ENCODE measurements around the gene OR10R2. TPM values are rescaled to one million over a fixed set of nuclear protein-coding genes. Genes with fewer than 3 reads are reported as not detected.

Gene OR10R2
- total RNA-seq, 1 donor from 2014 or later, result not detected

- no peak overlapping the region for H3K27ac Mint-ChIP-seq
- peaks cover 18% of the 10 kb centered on the region for H3K27me3 Mint-ChIP-seq
- no peaks in the 10 kb centered on the region for H3K36me3 Mint-ChIP-seq (ENCODE audit: low read depth)
- H3K4me3 Mint-ChIP-seq, result no peak overlapping the region
- intact Hi-C loops (cut with micrococcal nuclease), result no loop called here
- DNase-seq, result no peak
- no peak for ATAC-seq (ENCODE audit: low read depth)
- POLR2A ChIA-PET, result no interaction called here
- peaks cover 4% of the 10 kb centered on the region for H3K9me3 Mint-ChIP-seq
- TF ChIP-seq, protein P1, sequence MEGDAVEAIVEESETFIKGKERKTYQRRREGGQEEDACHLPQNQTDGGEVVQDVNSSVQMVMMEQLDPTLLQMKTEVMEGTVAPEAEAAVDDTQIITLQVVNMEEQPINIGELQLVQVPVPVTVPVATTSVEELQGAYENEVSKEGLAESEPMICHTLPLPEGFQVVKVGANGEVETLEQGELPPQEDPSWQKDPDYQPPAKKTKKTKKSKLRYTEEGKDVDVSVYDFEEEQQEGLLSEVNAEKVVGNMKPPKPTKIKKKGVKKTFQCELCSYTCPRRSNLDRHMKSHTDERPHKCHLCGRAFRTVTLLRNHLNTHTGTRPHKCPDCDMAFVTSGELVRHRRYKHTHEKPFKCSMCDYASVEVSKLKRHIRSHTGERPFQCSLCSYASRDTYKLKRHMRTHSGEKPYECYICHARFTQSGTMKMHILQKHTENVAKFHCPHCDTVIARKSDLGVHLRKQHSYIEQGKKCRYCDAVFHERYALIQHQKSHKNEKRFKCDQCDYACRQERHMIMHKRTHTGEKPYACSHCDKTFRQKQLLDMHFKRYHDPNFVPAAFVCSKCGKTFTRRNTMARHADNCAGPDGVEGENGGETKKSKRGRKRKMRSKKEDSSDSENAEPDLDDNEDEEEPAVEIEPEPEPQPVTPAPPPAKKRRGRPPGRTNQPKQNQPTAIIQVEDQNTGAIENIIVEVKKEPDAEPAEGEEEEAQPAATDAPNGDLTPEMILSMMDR (IDR thresholded peaks at IDR 0.05), result no peak
- no peaks in the 10 kb centered on the region for H3K4me1 Mint-ChIP-seq
- CTCF ChIA-PET, result interaction anchor here (1.0 to 1.8 kb wide), 2 partner anchors 491 to 569 kb away, joined by 7 to 9 read pairs; partner anchors contain the start of gene AIM2
These were observed 35.5 kb downstream of the OR10R2 start for GRCh38 chr1:158507511-158507910.

DNA sequence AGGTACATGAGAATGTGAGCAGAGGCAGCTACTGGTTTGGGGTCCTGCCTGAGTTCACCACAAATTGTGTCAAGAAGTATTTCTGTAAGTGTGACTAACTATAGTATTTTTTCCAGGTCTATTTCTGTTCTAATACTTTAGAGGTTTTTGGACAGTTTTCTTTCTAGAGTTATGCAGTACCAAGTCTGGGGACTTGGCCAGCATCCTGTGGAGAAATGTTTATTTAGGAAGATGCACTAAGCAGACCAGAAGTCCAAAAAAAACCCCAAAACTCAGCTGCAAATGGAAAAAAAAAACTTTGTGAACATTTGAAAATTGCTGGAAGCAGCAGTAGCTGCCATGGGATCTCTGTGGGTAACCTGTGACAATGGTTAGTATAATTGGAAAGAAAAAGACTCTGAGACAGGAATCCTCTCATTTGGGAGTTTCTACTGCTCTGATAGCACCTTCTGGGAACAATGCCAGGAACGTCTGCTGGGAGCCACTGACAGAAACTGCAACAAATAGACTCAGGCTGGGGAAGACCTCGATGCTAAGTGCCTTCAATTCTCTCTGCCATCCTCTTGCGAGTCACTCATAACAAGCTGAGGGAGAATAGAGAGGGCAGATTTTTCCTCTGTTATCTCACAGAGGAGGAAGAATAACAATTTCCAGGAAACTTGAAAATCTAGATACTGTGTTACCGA, 37.6 kb downstream of the OR10R2 start:
- H3K36me3 Mint-ChIP-seq (ENCODE audit: low read depth), result no peaks in the 10 kb centered on the region
- H3K4me3 Mint-ChIP-seq, result no peak overlapping the region
- H3K4me1 Mint-ChIP-seq, result no peaks in the 10 kb centered on the region
- ATAC-seq (ENCODE audit: low read depth) (no peak), DNase-seq (no peak)
- peaks cover 18% of the 10 kb centered on the region for H3K27me3 Mint-ChIP-seq
- CTCF ChIA-PET, result no interaction called here
- POLR2A ChIA-PET, result no interaction called here
- TF ChIP-seq, protein P1 (IDR thresholded peaks at IDR 0.05), result no peak
- peaks cover 2% of the 10 kb centered on the region for H3K9me3 Mint-ChIP-seq
- intact Hi-C loops (cut with micrococcal nuclease), result no loop called here
- H3K27ac Mint-ChIP-seq, result no peak overlapping the region

GRCh38 chr1:158516966-158517365, 44.9 kb downstream of the OR10R2 start:
- CTCF ChIA-PET, result no interaction called here
- H3K4me1 Mint-ChIP-seq, result no peaks in the 10 kb centered on the region
- no peaks in the 10 kb centered on the region for H3K36me3 Mint-ChIP-seq (ENCODE audit: low read depth)
- DNase-seq (no peak), ATAC-seq (ENCODE audit: low read depth) (no peak)
- H3K4me3 Mint-ChIP-seq, result no peak overlapping the region
- POLR2A ChIA-PET, result no interaction called here
- peaks cover 13% of the 10 kb centered on the region for H3K27me3 Mint-ChIP-seq
- intact Hi-C loops (cut with micrococcal nuclease), result no loop called here
- no peak overlapping the region for H3K27ac Mint-ChIP-seq
- H3K9me3 Mint-ChIP-seq, result no peaks in the 10 kb centered on the region
- TF ChIP-seq, protein P1 (IDR thresholded peaks at IDR 0.05), result no peak

DNA sequence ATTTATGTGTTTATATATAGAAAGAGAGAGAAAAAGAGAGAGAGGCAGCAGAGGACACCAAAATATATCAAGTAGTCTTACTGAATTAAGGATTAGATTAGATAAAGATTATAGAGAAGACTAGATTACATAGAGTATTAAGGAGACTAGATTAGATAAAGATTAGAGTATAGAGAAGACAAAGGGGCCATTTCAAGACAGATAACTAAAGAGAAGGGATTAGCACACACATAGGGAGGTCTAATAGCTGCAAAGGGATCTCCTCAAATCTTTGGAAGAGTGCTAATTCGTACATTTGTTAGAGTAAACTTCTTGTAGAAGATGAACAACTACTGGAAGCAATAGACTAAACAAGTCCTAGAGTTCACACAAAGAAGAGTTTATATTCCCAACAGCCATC, 48.0 kb downstream of the OR10R2 start:
- no peak for DNase-seq
- Mint-ChIP-seq H3K36me3 (ENCODE audit: low read depth) (no peaks in the 10 kb centered on the region), H3K4me3 (no peak overlapping the region), H3K27ac (no peak overlapping the region), H3K27me3 (peaks cover 20% of the 10 kb centered on the region), H3K4me1 (no peaks in the 10 kb centered on the region), H3K9me3 (no peaks in the 10 kb centered on the region)
- TF ChIP-seq, protein P1 (IDR thresholded peaks at IDR 0.05), result no peak
- POLR2A ChIA-PET, result no interaction called here
- CTCF ChIA-PET, result no interaction called here
- no peak for ATAC-seq (ENCODE audit: low read depth)
- intact Hi-C loops (cut with micrococcal nuclease), result no loop called here

DNA sequence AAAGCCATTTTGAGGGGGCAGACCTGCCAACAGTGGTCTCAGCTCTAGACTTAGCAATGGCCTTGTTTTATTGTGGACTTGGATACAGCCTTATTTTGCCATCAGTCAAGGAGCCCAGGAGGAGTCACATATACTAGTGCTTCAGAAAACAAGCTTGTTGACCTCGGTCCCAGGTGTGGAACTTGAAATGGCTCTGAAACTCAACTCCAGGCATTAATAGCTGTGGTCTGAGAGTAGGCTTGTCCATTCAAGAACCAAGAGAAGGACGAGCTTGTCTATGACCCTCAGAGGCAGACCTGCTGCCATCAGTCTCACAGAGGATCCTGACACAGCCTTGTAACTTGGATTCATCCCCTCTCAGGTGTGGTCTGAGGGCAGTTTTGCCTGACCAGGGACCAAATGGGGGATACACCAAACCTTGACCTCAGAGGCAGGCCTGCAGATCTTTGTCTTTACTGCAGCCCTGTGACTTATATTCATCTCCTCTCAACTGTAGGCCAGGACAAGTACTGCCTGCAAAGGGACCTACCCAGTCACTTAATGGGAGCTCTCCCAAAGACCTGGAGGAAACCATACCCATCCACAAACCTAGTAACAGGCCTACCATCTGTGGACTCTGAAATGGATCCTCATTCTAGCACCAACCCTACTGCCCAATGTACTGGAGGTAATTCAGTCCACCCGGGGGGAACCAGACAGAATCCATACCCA, 49.1 kb downstream of the OR10R2 start:
- CTCF ChIA-PET, result no interaction called here
- H3K4me1 Mint-ChIP-seq, result no peaks in the 10 kb centered on the region
- no peaks in the 10 kb centered on the region for H3K36me3 Mint-ChIP-seq (ENCODE audit: low read depth)
- TF ChIP-seq, protein P1 (IDR thresholded peaks at IDR 0.05), result no peak
- POLR2A ChIA-PET, result no interaction called here
- H3K27ac Mint-ChIP-seq, result no peak overlapping the region
- intact Hi-C loops (cut with micrococcal nuclease), result no loop called here
- no peak for DNase-seq
- H3K4me3 Mint-ChIP-seq, result no peak overlapping the region
- ATAC-seq (ENCODE audit: low read depth), result no peak
- H3K9me3 Mint-ChIP-seq, result no peaks in the 10 kb centered on the region
- H3K27me3 Mint-ChIP-seq, result peaks cover 22% of the 10 kb centered on the region

Measured in activated B cell treated with CpG ODN at 0.5 μM for 24 hours (primary cell).